Brain microvascular endothelial cell (primary cell): ENCODE data around the gene SNTG2.

Experiments used
- DNase-seq: peaks from one replicate; pipeline ENCODE4 v3.0.0-alpha.2; 2020
- H3K27ac ChIP-seq: fragments of 250-450 bp; sonication (Bioruptor Pico); 2 replicates; pipeline ENCODE4 v1.5.1; 2020; ENCODE audit warnings: mild to moderate bottlenecking, moderate library complexity
- H3K27me3 ChIP-seq: fragments of 250-450 bp; sonication (Bioruptor Pico); replicated peaks from 2 replicates; pipeline ENCODE4 v1.5.1; 2020; ENCODE audit warnings: mild to moderate bottlenecking
- H3K36me3 ChIP-seq: fragments of 250-450 bp; sonication (Bioruptor Pico); replicated peaks from 2 replicates; pipeline ENCODE4 v1.5.1; 2020; ENCODE audit warnings: mild to moderate bottlenecking
- H3K4me3 ChIP-seq: 2 replicates; pipeline ENCODE4 v1.5.1; 2011; ENCODE audit warnings: low read depth, mild to moderate bottlenecking, control low read depth, low read length, moderate library complexity
- in situ Hi-C: cut with HindIII; loops from 2 replicates; pipeline ENCODE4 v1.10.0; 2017; ENCODE audit warnings: low sequenced_read_pairs, low pct_ligation_motif_present
- TF ChIP-seq, protein P1 (sequence below): IDR thresholded peaks from 2 replicates; pipeline ENCODE4 v1.5.1; 2011; ENCODE audit warnings: low read depth, mild to moderate bottlenecking, moderate library complexity, low read length, control low read depth, inconsistent platforms; ENCODE audit errors: missing control alignments

Gene SNTG2

GRCh38 chr2:981258-981657 is 30.6 kb downstream of the SNTG2 start:
- no peaks in the 10 kb centered on the region for H3K36me3 ChIP-seq
- in situ Hi-C loops: no loop called here
- DNase-seq: no peak
- TF ChIP-seq, protein P1, sequence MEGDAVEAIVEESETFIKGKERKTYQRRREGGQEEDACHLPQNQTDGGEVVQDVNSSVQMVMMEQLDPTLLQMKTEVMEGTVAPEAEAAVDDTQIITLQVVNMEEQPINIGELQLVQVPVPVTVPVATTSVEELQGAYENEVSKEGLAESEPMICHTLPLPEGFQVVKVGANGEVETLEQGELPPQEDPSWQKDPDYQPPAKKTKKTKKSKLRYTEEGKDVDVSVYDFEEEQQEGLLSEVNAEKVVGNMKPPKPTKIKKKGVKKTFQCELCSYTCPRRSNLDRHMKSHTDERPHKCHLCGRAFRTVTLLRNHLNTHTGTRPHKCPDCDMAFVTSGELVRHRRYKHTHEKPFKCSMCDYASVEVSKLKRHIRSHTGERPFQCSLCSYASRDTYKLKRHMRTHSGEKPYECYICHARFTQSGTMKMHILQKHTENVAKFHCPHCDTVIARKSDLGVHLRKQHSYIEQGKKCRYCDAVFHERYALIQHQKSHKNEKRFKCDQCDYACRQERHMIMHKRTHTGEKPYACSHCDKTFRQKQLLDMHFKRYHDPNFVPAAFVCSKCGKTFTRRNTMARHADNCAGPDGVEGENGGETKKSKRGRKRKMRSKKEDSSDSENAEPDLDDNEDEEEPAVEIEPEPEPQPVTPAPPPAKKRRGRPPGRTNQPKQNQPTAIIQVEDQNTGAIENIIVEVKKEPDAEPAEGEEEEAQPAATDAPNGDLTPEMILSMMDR: no peak
- no peak overlapping the region for H3K27ac ChIP-seq
- no peaks in the 10 kb centered on the region for H3K27me3 ChIP-seq
- no peak overlapping the region for H3K4me3 ChIP-seq

- no peaks in the 10 kb centered on the region for H3K36me3 ChIP-seq
- no peak for DNase-seq
- H3K27me3 ChIP-seq: no peaks in the 10 kb centered on the region
- no peak overlapping the region for H3K27ac ChIP-seq
- H3K4me3 ChIP-seq: no peak overlapping the region
- TF ChIP-seq, protein P1: no peak
- in situ Hi-C loops: no loop called here
Observed at GRCh38 chr2:981759-982158, 31.1 kb downstream of the SNTG2 start.

GRCh38 chr2:985317-985898 is 34.8 kb downstream of the SNTG2 start:
- Histone ChIP-seq H3K27me3 (no peaks in the 10 kb centered on the region), H3K36me3 (no peaks in the 10 kb centered on the region), H3K27ac (no peak overlapping the region), H3K4me3 (no peak overlapping the region)
- no peak for DNase-seq
- TF ChIP-seq, protein P1: no peak
- in situ Hi-C loops: no loop called here

DNA sequence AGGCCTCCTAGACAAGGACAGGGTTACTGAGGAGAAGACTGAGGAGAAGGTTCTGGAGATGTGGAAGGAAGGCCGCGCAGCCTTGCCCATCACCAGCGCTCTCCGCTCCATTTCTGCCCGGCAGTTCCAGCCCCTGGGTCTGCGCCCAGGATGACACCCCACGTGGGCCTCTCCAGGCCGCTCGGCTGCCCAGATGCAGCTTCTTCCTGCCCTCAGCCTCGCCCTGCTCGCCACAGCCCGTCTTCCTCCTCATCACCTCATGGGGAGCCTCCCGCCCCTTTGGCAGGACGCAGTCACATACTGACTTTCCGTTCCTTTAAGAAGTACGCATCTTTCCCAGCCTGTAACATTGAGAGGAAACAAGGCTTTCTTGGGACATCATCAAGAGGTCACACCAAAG is 37.1 kb downstream of the SNTG2 start:
- TF ChIP-seq, protein P1: no peak
- H3K4me3 ChIP-seq: no peak overlapping the region
- H3K36me3 ChIP-seq: no peaks in the 10 kb centered on the region
- H3K27ac ChIP-seq: no peak overlapping the region
- DNase-seq: no peak
- in situ Hi-C loops: no loop called here
- H3K27me3 ChIP-seq: no peaks in the 10 kb centered on the region

GRCh38 chr2:989781-990467 is 39.3 kb downstream of the SNTG2 start:
- DNase-seq: no peak
- in situ Hi-C loops: no loop called here
- Histone ChIP-seq H3K27ac (no peak overlapping the region), H3K36me3 (no peaks in the 10 kb centered on the region), H3K27me3 (no peaks in the 10 kb centered on the region), H3K4me3 (no peak overlapping the region)
- TF ChIP-seq, protein P1: no peak

GRCh38 chr2:990970-991369 is 40.3 kb downstream of the SNTG2 start:
- DNase-seq: no peak
- no peak overlapping the region for H3K4me3 ChIP-seq
- H3K36me3 ChIP-seq: no peaks in the 10 kb centered on the region
- in situ Hi-C loops: no loop called here
- TF ChIP-seq, protein P1: no peak
- no peaks in the 10 kb centered on the region for H3K27me3 ChIP-seq
- no peak overlapping the region for H3K27ac ChIP-seq
